Naive thymus-derived CD8-positive, alpha-beta T cell (primary cell): ENCODE data around the gene TBC1D13. TPM values are rescaled to one million over a fixed set of nuclear protein-coding genes. Genes with fewer than 3 reads are reported as not detected.
A peak's percentile ranks its signal among the peaks of the same experiment; 100 is the strongest.

Experiments
- ATAC-seq, 2 donors: fragments of 150-1000 bp; cut with Tn5 transposase in 1 of 2; sonication (Bioruptor Pico), chemical (Tn5 transposase) in 1 of 2; 1 replicate in 1 of 2; 2 replicates in 1 of 2; pipeline ENCODE4 v1.10.0; 2021; ENCODE audit warnings: mild to moderate bottlenecking in 2 of 2, moderate library complexity in 2 of 2
- POLR2A ChIA-PET: fragments of 350-600 bp; sonication (Branson Sonifier 250); formaldehyde crosslinking; loops from one replicate; lab custom pipeline; 2021; ENCODE audit warnings: antibody characterized with exemption; lab: Charles Lee
- DNase-seq, 10 donors: peaks; one replicate each; pipeline versions ENCODE4 v3.0.0 to v3.0.0-alpha.2; 2020 to 2022
- H3K27ac Mint-ChIP-seq, 10 donors: one replicate each; pipeline ENCODE4 v1.8.0; 2020 to 2022; ENCODE audit warnings: mild to moderate bottlenecking in 10 of 10, mixed read lengths in 10 of 10, moderate library complexity in 4 of 10, inconsistent platforms in 1 of 10
- H3K27me3 Mint-ChIP-seq, 5 donors: one replicate each; pipeline ENCODE4 v1.8.0; 2021 to 2022; ENCODE audit warnings: mixed read lengths in 5 of 5
- H3K36me3 Mint-ChIP-seq, 3 donors: one replicate each; pipeline ENCODE4 v1.8.0; 2020 to 2022; ENCODE audit warnings: mixed read lengths in 3 of 3, mild to moderate bottlenecking in 2 of 3, inconsistent platforms in 1 of 3
- H3K4me1 Mint-ChIP-seq, 4 donors: one replicate each; pipeline ENCODE4 v1.8.0; 2021 to 2022; ENCODE audit warnings: mixed read lengths in 4 of 4
- H3K4me3 Mint-ChIP-seq, 10 donors: one replicate each; pipeline ENCODE4 v1.8.0; 2020 to 2022; ENCODE audit warnings: mild to moderate bottlenecking in 10 of 10, mixed read lengths in 10 of 10, moderate library complexity in 6 of 10, inconsistent platforms in 1 of 10
- H3K9me3 Mint-ChIP-seq, 9 donors: one replicate each; pipeline ENCODE4 v1.8.0; 2020 to 2022; ENCODE audit warnings: mixed read lengths in 9 of 9, mild to moderate bottlenecking in 3 of 9, inconsistent platforms in 1 of 9, moderate library complexity in 1 of 9
- polyA plus RNA-seq, 3 donors: library from polyadenylated mRNA; unstranded; fragments of 300-500 nt; fragmentation: Illumina TruSeq; gene quantifications; one replicate each; pipeline ENCODE4 v1.2.3, GENCODE V29; 2021
- total RNA-seq, 8 experiments: library from RNA in 2 of 8; stranded (reverse) in 2 of 8; gene quantifications; one replicate each; pipeline ENCODE4 v1.2.3 and lab custom pipeline; 2021 to 2026

Gene TBC1D13
- total RNA-seq (10 to 100 TPM; 29.9 to 36.3 TPM), polyA plus RNA-seq (10 to 100 TPM; 20.2 to 34.8 (median 22.2) TPM), total RNA-seq (lab: John Stamatoyannopoulos, UW) (28.2 to 46.5 (median 31.0) reads per million in 6 experiments)

GRCh38 chr9:128786681-128787601 lies at the start of gene TBC1D13:
Gene TBC1D13, plus strand, starts transcription at chr9:128787253. Its CDS starts 101 bp downstream, at chr9:128787354.
- POLR2A ChIA-PET = interaction anchor here (0.7 to 7.4 kb wide), 8 partner anchors 12 to 646 kb away, joined by 3 to 50 read pairs (median 3); partner anchors contain the start of genes ZDHHC12 and ZER1
- peak within 1 kb of the TSS; percentile 91 to 98 (median 94) for H3K4me3 Mint-ChIP-seq
- ATAC-seq (peak; percentile 94 to 96), DNase-seq (peak; percentile 87 to 95 (median 92))
- peaks cover 0 to 1% (median 0%) of the 10 kb centered on the region in 5 donors for H3K27me3 Mint-ChIP-seq
- H3K9me3 Mint-ChIP-seq = no peaks in the 10 kb centered on the region
- peak within 1 kb of the TSS; percentile 91 to 99 (median 97) for H3K27ac Mint-ChIP-seq
- H3K36me3 Mint-ChIP-seq = peaks cover 0 to 19% (median 0%) of the 10 kb centered on the region in 3 donors
- H3K4me1 Mint-ChIP-seq = peaks cover 6 to 27% (median 23%) of the 10 kb centered on the region in 4 donors

GRCh38 chr9:128742401-128742800 lies 44.7 kb upstream of the TBC1D13 start:
- POLR2A ChIA-PET = no interaction called here
- no peak for ATAC-seq

GRCh38 chr9:128743421-128743820 lies 43.6 kb upstream of the TBC1D13 start:
- H3K27ac Mint-ChIP-seq = peak overlapping the region in 1 of 10 donors; percentile 37
- DNase-seq (no peak), ATAC-seq (no peak)
- H3K27me3 Mint-ChIP-seq = no peaks in the 10 kb centered on the region
- H3K4me1 Mint-ChIP-seq = no peaks in the 10 kb centered on the region
- H3K9me3 Mint-ChIP-seq = no peaks in the 10 kb centered on the region
- H3K4me3 Mint-ChIP-seq = no peak overlapping the region
- H3K36me3 Mint-ChIP-seq = peaks cover 0 to 48% (median 13%) of the 10 kb centered on the region in 3 donors
- POLR2A ChIA-PET = interaction anchor here (0.7 kb wide), 1 partner anchor 111 kb away, joined by 4 read pairs; no protein-coding TSS in a partner anchor

More at GRCh38 chr9:128742401-128742800, 44.7 kb upstream of the TBC1D13 start:
- Mint-ChIP-seq H3K27me3 (no peaks in the 10 kb centered on the region), H3K4me1 (no peaks in the 10 kb centered on the region), H3K9me3 (no peaks in the 10 kb centered on the region), H3K36me3 (peaks cover 0 to 45% (median 13%) of the 10 kb centered on the region in 3 donors), H3K4me3 (no peak overlapping the region), H3K27ac (no peak overlapping the region)
- no peak for DNase-seq

GRCh38 chr9:128747241-128747640 lies 39.8 kb upstream of the TBC1D13 start:
- H3K27ac Mint-ChIP-seq = peak overlapping the region in 1 of 10 donors; percentile 43
- POLR2A ChIA-PET = no interaction called here
- H3K4me3 Mint-ChIP-seq = no peak overlapping the region
- DNase-seq = no peak
- H3K9me3 Mint-ChIP-seq = no peaks in the 10 kb centered on the region
- no peaks in the 10 kb centered on the region for H3K4me1 Mint-ChIP-seq
- H3K27me3 Mint-ChIP-seq = no peaks in the 10 kb centered on the region
- no peak for ATAC-seq
- H3K36me3 Mint-ChIP-seq = peaks cover 0 to 37% (median 11%) of the 10 kb centered on the region in 3 donors

GRCh38 chr9:128750926-128751595 lies 36.0 kb upstream of the TBC1D13 start:
- Mint-ChIP-seq H3K9me3 (no peaks in the 10 kb centered on the region), H3K27me3 (no peaks in the 10 kb centered on the region), H3K36me3 (peaks cover 0 to 50% (median 6%) of the 10 kb centered on the region in 3 donors), H3K4me1 (peaks cover 0 to 4% (median 3%) of the 10 kb centered on the region in 4 donors), H3K4me3 (no peak overlapping the region), H3K27ac (peak overlapping the region in 1 of 10 donors; percentile 13)
- ATAC-seq (no peak), DNase-seq (no peak)
- POLR2A ChIA-PET = no interaction called here

- peaks cover 0 to 13% (median 5%) of the 10 kb centered on the region in 4 donors for H3K4me1 Mint-ChIP-seq
- H3K27me3 Mint-ChIP-seq = no peaks in the 10 kb centered on the region
- POLR2A ChIA-PET = interaction anchor here (0.6 kb wide), 1 partner anchor 195 kb away, joined by 5 read pairs; no protein-coding TSS in a partner anchor
- ATAC-seq = no peak
- no peak for DNase-seq
- no peak overlapping the region for H3K4me3 Mint-ChIP-seq
- no peaks in the 10 kb centered on the region for H3K9me3 Mint-ChIP-seq
- peaks cover 0 to 35% (median 3%) of the 10 kb centered on the region in 3 donors for H3K36me3 Mint-ChIP-seq
- H3K27ac Mint-ChIP-seq = no peak overlapping the region
Measured at GRCh38 chr9:128753627-128754026, 33.4 kb upstream of the TBC1D13 start.

- Mint-ChIP-seq H3K4me1 (peaks cover 3 to 16% (median 6%) of the 10 kb centered on the region in 4 donors), H3K36me3 (peaks cover 0 to 14% (median 0%) of the 10 kb centered on the region in 3 donors), H3K4me3 (no peak overlapping the region), H3K27me3 (no peaks in the 10 kb centered on the region), H3K9me3 (no peaks in the 10 kb centered on the region), H3K27ac (peak overlapping the region in 2 of 10 donors; percentile 29 to 30)
- no peak for ATAC-seq
- no peak for DNase-seq
- POLR2A ChIA-PET = interaction anchor here (0.7 kb wide), 1 partner anchor 32 kb away, joined by 4 read pairs; no protein-coding TSS in a partner anchor
Measured at GRCh38 chr9:128757602-128758001, 29.5 kb upstream of the TBC1D13 start.

GRCh38 chr9:128762671-128763449 lies 24.2 kb upstream of the TBC1D13 start:
- Mint-ChIP-seq H3K9me3 (no peaks in the 10 kb centered on the region), H3K4me1 (peaks cover 14 to 43% (median 22%) of the 10 kb centered on the region in 4 donors), H3K4me3 (no peak overlapping the region), H3K36me3 (peaks cover 0 to 20% (median 3%) of the 10 kb centered on the region in 3 donors), H3K27me3 (no peaks in the 10 kb centered on the region), H3K27ac (peak overlapping the region in 6 of 10 donors; percentile 24 to 76 (median 62))
- ATAC-seq (no peak), DNase-seq (no peak)
- POLR2A ChIA-PET = interaction anchor here (0.7 to 1.5 kb wide), 2 partner anchors 9 to 81 kb away, joined by 3 to 4 read pairs; partner anchors contain the start of gene ZER1

GRCh38 chr9:128764361-128764760 lies 22.7 kb upstream of the TBC1D13 start:
- Mint-ChIP-seq H3K36me3 (peaks cover 0 to 26% (median 3%) of the 10 kb centered on the region in 3 donors), H3K27ac (peak overlapping the region in 1 of 10 donors; percentile 47), H3K27me3 (no peaks in the 10 kb centered on the region), H3K9me3 (no peaks in the 10 kb centered on the region), H3K4me3 (peak overlapping the region in 1 of 10 donors; percentile 56), H3K4me1 (peaks cover 17 to 54% (median 32%) of the 10 kb centered on the region in 4 donors)
- POLR2A ChIA-PET = interaction anchor here (0.6 to 0.7 kb wide), 2 partner anchors 49 to 63 kb away, joined by 3 read pairs; no protein-coding TSS in a partner anchor
- ATAC-seq = peak in 1 of 2 donors; percentile 36
- DNase-seq = peak in 1 of 10 donors; percentile 17

GRCh38 chr9:128765499-128765898 lies 21.6 kb upstream of the TBC1D13 start:
- Mint-ChIP-seq H3K36me3 (peaks cover 0 to 30% (median 3%) of the 10 kb centered on the region in 3 donors), H3K4me3 (peak overlapping the region in 1 of 10 donors; percentile 2), H3K27ac (peak overlapping the region in 2 of 10 donors; percentile 51 to 60), H3K4me1 (peaks cover 22 to 65% (median 44%) of the 10 kb centered on the region in 4 donors), H3K9me3 (no peaks in the 10 kb centered on the region), H3K27me3 (no peaks in the 10 kb centered on the region)
- POLR2A ChIA-PET = no interaction called here
- no peak for ATAC-seq
- DNase-seq = no peak

- POLR2A ChIA-PET = interaction anchor here (0.7 kb wide), 1 partner anchor 86 kb away, joined by 3 read pairs; no protein-coding TSS in a partner anchor
- Mint-ChIP-seq H3K27me3 (no peaks in the 10 kb centered on the region), H3K36me3 (peaks cover 0 to 27% (median 3%) of the 10 kb centered on the region in 3 donors), H3K4me3 (no peak overlapping the region), H3K27ac (peak overlapping the region in 6 of 10 donors; percentile 35 to 99 (median 80)), H3K9me3 (no peaks in the 10 kb centered on the region), H3K4me1 (peaks cover 29 to 65% (median 46%) of the 10 kb centered on the region in 4 donors)
- DNase-seq (no peak), ATAC-seq (no peak)
Measured at GRCh38 chr9:128768606-128769005, 18.4 kb upstream of the TBC1D13 start.
